Measurements from ENCODE around the gene HSF2BP. TPM values are rescaled to one million over a fixed set of nuclear protein-coding genes. Genes with fewer than 3 reads are reported as not detected.
"Not testable (repeated sequence)": the region's sequence is repeated elsewhere in the genome, so short reads cannot be mapped to it uniquely, and the experiment has no call there.

Gene HSF2BP
- total RNA-seq, 2 experiments from 2014 or later = 0.15 to 0.40 TPM

DNA sequence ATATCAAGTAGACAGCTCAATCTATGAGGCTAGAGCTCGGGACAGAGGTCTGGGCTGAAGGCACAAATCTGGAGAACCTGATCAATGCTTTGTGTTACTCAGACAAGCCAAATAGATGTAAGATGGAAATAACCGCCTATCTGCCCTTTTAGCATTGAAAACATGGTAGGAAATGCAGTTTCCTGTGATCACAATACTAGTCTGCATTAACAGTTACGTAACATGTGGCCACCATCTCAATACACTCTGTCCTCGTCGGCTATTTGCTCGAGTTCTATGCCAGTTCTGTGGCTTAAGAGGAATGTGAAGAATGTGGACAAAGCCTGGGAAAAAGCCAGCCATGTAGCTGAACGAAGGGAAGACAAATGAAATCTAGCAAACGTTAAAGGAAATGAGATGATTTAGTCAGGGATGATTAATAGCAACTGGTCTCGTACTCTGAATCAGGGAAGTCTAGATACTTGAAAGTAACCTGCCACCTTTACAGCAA lies 73.3 kb downstream of the HSF2BP start:
- no peaks in the 10 kb centered on the region for H3K9me3 Mint-ChIP-seq
- H3K4me1 Mint-ChIP-seq = peaks cover 6% of the 10 kb centered on the region
- ChIA-PET CTCF (no interaction called here), POLR2A (no interaction called here)
- H3K36me3 Mint-ChIP-seq (ENCODE audit: low read depth) = no peaks in the 10 kb centered on the region
- no peak overlapping the region for H3K4me3 Mint-ChIP-seq
- no peak overlapping the region for H3K27ac Mint-ChIP-seq
- DNase-seq = no peak
- H3K27me3 Mint-ChIP-seq = peaks cover 8% of the 10 kb centered on the region

DNA sequence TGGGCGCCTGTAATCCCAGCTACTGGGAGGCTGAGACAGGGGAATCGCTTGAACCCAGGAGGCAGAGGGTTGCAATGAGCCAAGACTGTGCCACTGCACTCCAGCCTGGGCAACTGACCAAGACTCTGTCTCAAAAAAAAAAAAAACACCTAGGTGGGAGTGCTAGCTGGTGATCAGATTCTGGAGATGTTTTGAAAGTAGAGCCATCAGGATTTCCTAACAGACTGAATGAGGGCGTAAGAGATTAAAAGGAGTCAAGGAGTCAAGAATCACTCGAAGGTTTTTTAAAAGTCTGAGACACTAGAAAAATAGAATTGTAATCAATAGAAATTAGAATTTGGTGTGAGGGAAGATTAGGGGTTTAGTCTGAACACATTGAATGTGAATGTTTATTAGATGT lies 73.8 kb downstream of the HSF2BP start:
- Mint-ChIP-seq H3K4me1 (peaks cover 6% of the 10 kb centered on the region), H3K4me3 (no peak overlapping the region), H3K27ac (no peak overlapping the region), H3K9me3 (no peaks in the 10 kb centered on the region), H3K27me3 (peaks cover 9% of the 10 kb centered on the region), H3K36me3 (ENCODE audit: low read depth) (no peaks in the 10 kb centered on the region)
- no peak for DNase-seq
- POLR2A ChIA-PET = no interaction called here
- CTCF ChIA-PET = no interaction called here

DNA sequence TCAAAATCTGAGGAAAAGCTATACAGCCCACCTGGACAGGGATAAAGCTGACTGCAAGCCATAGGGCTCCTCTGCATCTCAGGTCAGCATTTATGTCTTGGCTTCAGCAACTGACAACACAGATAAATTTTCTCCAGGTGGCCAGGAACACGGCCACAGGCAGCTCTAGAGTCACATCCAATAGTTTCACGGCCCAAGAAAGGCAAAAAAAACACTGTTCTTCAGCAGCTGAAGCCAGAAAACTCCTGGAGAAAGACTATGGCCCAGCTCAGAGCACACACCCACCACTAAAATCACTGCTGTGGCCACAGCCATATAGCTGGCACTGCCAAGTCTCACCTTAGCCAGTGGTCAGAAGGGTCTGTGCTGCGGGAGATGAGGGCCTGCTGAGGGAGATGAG lies 77.8 kb downstream of the HSF2BP start:
- no peaks in the 10 kb centered on the region for H3K36me3 Mint-ChIP-seq (ENCODE audit: low read depth)
- H3K4me1 Mint-ChIP-seq = peaks cover 6% of the 10 kb centered on the region
- CTCF ChIA-PET = no interaction called here
- H3K9me3 Mint-ChIP-seq = no peaks in the 10 kb centered on the region
- no peak overlapping the region for H3K27ac Mint-ChIP-seq
- POLR2A ChIA-PET = no interaction called here
- peaks cover 23% of the 10 kb centered on the region for H3K27me3 Mint-ChIP-seq
- no peak for DNase-seq
- H3K4me3 Mint-ChIP-seq = no peak overlapping the region

DNA sequence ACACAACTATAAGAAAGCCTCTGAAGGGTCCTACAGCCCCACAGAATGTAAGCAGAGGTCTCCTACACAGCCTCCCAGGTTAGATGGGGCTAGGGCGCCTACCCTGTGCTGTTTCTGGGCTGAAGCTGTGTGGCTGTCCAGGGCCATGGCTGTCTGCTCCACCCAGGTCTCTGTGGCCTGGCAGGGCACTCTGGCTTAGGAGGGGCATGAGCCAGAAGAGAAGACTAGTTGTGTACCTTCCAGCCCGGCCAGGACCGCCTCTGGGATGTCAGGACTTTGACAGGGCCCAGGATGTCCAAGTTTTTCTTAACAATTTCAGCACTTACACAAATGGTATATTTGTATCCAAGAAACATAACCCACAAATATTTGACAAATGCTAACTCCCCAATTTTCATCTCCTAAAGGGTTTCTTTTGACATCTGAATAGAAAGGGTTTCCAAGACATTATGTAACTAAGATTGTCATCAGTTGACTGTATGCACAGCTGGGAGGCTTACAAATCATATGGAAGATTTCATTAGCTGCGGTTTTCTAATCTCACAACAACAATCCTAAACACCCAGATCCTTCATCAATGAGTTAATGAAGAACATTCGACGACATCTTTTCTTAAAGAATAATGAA lies 80.5 kb downstream of the HSF2BP start:
- H3K36me3 Mint-ChIP-seq (ENCODE audit: low read depth) = no peaks in the 10 kb centered on the region
- no peaks in the 10 kb centered on the region for H3K4me1 Mint-ChIP-seq

DNA sequence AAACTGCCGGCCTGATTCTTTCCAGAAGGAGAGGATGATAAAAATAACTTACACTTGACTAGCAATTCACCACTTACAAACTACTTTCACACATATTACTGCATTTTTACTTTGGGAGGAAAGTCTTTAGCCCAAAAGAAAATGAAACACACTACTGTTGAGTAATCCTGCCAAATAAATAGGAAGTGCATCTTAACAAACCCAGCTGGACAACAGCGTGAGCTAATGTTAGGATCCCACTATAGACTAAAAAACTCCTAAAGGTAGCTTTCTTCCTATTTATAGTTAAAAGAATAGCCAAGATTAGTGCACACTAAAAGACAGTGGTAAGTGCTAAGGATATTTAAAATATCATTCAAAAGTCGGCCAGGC lies 83.8 kb downstream of the HSF2BP start:
- no peak for DNase-seq
- ChIA-PET POLR2A (no interaction called here), CTCF (no interaction called here)
- Mint-ChIP-seq H3K36me3 (ENCODE audit: low read depth) (no peaks in the 10 kb centered on the region), H3K4me1 (no peaks in the 10 kb centered on the region), H3K4me3 (no peak overlapping the region), H3K27me3 (peaks cover 27% of the 10 kb centered on the region), H3K9me3 (no peaks in the 10 kb centered on the region), H3K27ac (no peak overlapping the region)

More for the DNA sequence above, 80.5 kb downstream of the HSF2BP start:
- H3K9me3 Mint-ChIP-seq = no peaks in the 10 kb centered on the region
- ChIA-PET POLR2A (no interaction called here), CTCF (no interaction called here)
- no peak overlapping the region for H3K27ac Mint-ChIP-seq
- peaks cover 25% of the 10 kb centered on the region for H3K27me3 Mint-ChIP-seq
- no peak overlapping the region for H3K4me3 Mint-ChIP-seq
- no peak for DNase-seq

DNA sequence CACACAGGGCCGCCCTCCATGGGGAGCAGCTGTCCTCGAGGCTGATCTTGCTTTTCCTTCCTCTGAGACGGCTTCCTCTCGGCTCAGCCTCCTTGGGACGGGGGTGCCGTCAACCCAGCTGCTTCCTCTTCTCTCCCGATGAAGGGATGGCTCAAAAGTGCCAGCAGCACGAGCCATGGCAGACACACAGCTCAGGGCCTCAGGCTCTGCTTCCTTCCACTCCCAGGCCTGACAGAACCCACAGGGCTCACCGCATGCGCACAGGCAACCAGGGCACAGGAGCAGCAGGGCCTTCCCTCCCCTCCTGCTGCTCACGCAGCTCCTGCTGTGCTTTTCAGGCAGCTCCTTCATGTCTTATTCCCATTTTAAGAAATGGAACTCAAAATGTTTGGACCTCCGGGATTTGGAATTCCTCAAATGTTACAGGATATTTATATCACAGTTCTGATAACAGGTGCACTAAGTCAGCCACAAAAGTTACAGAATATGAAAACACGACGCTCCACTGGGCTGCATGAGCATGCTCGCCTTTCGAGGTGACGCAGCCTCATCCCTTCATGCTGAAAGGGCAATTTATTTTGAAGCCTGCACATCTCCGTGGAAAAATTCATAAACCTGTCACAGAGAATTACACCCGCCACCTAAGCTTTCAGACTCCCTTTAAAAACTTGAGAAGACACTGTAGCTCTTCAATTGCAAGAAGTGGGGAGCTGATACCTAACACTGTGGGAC lies 84.4 kb downstream of the HSF2BP start:
- Mint-ChIP-seq H3K4me1 (no peaks in the 10 kb centered on the region), H3K36me3 (ENCODE audit: low read depth) (no peaks in the 10 kb centered on the region), H3K4me3 (no peak overlapping the region), H3K27me3 (peaks cover 22% of the 10 kb centered on the region), H3K27ac (no peak overlapping the region), H3K9me3 (no peaks in the 10 kb centered on the region)
- ChIA-PET CTCF (no interaction called here), POLR2A (no interaction called here)
- DNase-seq = no peak

DNA sequence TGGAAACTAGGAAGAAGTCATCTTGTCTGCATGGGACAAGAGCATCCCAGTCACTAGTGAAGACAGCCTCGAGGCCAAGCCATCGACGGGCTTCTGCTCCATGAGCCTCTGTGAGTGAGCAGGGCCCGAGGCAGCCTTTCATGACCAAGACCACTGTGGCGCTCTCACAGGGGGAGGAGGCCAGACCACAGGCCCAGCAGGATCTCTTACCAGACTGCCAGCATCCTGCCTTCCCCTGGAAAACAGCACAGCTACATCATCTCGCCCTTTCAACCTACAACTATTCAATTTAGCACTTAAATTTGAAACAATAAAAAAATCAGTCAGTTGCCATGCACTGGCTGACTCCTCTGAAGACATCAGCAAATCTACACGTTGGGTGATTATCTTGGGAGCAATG lies 85.4 kb downstream of the HSF2BP start:
- ChIA-PET CTCF (no interaction called here), POLR2A (no interaction called here)
- Mint-ChIP-seq H3K4me1 (no peaks in the 10 kb centered on the region), H3K9me3 (no peaks in the 10 kb centered on the region), H3K4me3 (no peak overlapping the region), H3K27ac (no peak overlapping the region), H3K27me3 (peaks cover 19% of the 10 kb centered on the region), H3K36me3 (ENCODE audit: low read depth) (no peaks in the 10 kb centered on the region)
- DNase-seq = no peak

DNA sequence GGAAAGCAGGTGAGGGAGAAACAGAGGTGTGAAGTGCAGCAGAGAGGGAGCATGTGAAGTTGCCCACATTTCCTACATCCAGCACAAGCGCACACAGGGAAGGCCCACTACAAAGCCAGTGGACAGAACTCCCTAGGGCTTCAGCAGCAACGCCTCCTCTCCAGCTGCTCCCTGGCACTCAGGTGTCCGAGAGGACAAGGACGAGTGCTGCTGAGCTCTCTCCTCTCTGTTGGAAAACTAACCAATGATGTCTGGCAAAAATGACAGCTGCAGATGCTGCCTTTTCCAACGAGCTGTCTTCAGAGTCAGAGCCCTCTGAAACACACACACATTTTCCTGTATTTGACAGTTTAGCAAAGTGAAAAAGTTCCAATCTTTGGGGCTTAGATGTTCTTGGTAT lies 86.8 kb downstream of the HSF2BP start:
- H3K9me3 Mint-ChIP-seq = no peaks in the 10 kb centered on the region
- POLR2A ChIA-PET = no interaction called here

DNA sequence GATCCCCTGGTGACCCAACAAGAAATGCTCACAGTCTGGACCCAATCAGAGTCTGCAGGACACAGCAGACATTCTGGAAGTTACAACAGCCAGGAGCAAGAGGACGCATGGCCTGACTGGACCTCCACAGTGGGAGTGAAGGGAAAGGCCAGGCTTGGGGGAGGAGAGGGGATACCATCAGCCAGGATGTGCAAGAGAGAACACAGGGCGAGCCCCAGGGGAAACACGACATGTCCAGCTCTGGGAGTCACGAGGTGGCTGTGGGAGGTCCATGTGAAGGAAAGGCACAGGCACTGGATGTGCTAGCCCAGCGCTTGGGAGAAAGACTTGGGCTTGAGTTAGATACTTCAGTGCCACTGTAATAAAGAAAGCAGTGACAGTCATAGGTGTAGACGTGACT lies 87.3 kb downstream of the HSF2BP start:
- no peak overlapping the region for H3K4me3 Mint-ChIP-seq
- CTCF ChIA-PET = no interaction called here
- DNase-seq = no peak
- peaks cover 11% of the 10 kb centered on the region for H3K27me3 Mint-ChIP-seq
- H3K9me3 Mint-ChIP-seq = no peaks in the 10 kb centered on the region
- no peaks in the 10 kb centered on the region for H3K4me1 Mint-ChIP-seq
- no peak overlapping the region for H3K27ac Mint-ChIP-seq
- no peaks in the 10 kb centered on the region for H3K36me3 Mint-ChIP-seq (ENCODE audit: low read depth)
- POLR2A ChIA-PET = no interaction called here

More for the DNA sequence above, 86.8 kb downstream of the HSF2BP start:
- H3K4me3 Mint-ChIP-seq = no peak overlapping the region
- DNase-seq = no peak
- CTCF ChIA-PET = no interaction called here
- H3K27me3 Mint-ChIP-seq = peaks cover 11% of the 10 kb centered on the region
- no peak overlapping the region for H3K27ac Mint-ChIP-seq
- H3K4me1 Mint-ChIP-seq = no peaks in the 10 kb centered on the region
- no peaks in the 10 kb centered on the region for H3K36me3 Mint-ChIP-seq (ENCODE audit: low read depth)

DNA sequence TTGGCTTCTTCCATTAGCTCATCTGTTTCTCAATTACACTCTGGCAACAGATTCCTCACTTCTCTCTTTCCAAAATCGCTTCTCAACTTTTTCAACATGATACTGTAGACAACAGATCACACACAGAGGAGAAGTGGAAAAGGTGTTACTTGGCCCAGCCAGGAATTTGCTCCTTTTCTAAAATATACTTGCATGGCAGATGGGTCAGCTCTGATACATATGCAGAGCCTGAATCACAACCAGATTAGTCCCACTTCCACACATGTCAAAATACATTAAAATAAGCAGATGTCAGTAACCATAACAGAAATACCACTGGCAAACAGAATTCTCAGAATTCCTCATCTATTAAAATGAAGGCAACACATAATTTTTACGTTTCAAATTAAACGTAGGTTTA lies 89.1 kb downstream of the HSF2BP start:
- POLR2A ChIA-PET; CTCF ChIA-PET; H3K4me3 Mint-ChIP-seq; H3K4me1 Mint-ChIP-seq; H3K27me3 Mint-ChIP-seq; DNase-seq; H3K9me3 Mint-ChIP-seq; H3K36me3 Mint-ChIP-seq (ENCODE audit: low read depth); H3K27ac Mint-ChIP-seq: not testable (repeated sequence)

DNA sequence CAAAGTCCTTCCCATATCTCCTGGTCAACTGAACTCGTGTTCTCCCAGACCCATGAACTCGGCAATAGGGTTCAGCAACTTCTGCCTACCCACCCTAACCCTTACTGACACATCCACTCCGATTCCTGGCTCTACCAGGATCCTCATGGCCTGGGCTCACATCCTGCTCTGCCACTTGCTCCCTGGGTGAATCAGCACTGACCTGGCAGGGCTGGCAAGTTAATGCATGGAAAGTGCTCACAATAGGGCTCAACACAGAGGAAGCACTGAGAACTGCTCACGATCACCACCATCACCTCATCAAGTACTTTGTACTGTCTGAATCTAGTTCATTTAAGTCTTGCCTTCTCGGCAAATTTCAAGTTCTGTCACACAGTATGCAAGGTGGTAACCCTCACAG lies 96.8 kb downstream of the HSF2BP start:
- H3K9me3 Mint-ChIP-seq; CTCF ChIA-PET; H3K4me3 Mint-ChIP-seq; H3K27ac Mint-ChIP-seq; H3K4me1 Mint-ChIP-seq; H3K36me3 Mint-ChIP-seq (ENCODE audit: low read depth); DNase-seq; POLR2A ChIA-PET; H3K27me3 Mint-ChIP-seq: not testable (repeated sequence)

DNA sequence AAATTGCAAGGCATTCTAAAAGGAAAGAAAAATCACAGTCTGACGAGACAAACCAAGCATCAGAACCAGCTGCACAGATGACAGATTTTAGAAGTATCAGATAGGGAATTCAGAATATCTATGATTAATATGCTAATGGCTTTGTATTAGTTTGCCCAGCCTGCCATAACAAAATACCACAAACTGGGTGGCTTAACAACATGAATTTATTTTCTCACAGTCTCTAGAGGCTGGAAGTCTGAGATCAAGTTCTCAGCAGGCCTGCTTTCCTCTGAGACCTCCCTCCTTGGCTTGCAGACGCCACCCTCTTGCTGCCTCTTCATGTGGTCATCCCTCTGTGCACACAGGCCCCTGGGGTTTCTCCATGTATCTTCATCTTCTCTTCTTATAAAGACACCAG lies 118.7 kb downstream of the HSF2BP start:
- H3K9me3 Mint-ChIP-seq; POLR2A ChIA-PET; H3K4me1 Mint-ChIP-seq; H3K36me3 Mint-ChIP-seq (ENCODE audit: low read depth); H3K27ac Mint-ChIP-seq; H3K27me3 Mint-ChIP-seq; DNase-seq; CTCF ChIA-PET; H3K4me3 Mint-ChIP-seq: not testable (repeated sequence)

DNA sequence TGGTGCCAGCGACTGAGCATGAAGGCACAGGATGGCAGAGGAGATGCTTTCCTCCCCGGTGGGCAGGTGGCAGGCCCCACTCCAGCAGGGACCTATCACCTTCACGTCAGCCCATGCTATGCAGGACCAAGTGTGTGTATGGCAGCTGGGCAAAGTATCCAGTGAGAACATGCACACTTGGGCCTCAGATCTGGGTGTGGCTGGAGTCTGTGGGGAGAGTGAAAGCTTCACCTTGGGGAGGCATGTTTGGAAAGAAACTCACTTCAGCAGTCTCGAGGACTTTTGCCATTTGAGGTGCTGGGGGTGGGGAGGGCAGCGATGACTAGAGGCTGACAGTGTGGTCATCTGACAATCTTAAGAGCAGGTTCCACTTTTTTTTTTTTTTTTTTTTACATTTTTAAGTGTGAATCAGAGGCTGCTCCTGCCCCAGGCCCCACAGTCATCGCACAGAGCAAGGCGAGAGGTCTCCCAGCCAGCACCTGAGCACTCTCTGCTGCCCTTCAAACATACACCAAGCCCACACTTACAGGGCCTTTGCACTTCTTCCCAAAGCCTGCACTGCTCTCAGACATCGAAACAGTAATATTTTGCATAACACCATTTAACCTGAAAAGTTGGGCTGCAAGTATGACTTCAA lies 136.7 kb downstream of the HSF2BP start:
- H3K9me3 Mint-ChIP-seq; H3K4me1 Mint-ChIP-seq; H3K36me3 Mint-ChIP-seq (ENCODE audit: low read depth); H3K27me3 Mint-ChIP-seq; POLR2A ChIA-PET; DNase-seq; H3K4me3 Mint-ChIP-seq; H3K27ac Mint-ChIP-seq; CTCF ChIA-PET: not testable (repeated sequence)

DNA sequence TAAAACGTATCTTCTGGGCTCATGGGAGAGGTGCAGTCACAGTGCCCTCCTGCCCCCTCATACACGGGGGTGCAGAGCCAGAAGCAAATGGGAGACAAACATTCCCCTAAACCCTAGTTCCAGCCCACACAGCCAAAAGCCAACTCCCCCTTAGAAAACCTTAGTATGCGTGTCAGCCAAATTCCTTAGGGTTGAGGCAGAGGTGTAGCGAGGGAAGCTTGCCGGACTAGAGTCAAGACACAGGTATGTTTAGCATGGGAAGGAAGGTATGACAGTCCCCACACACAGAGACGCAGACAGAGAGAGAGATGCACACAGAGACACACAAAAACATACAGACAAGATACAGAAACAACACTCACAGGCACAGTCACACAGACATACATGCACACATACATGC lies 141.6 kb downstream of the HSF2BP start:
- CTCF ChIA-PET; H3K27ac Mint-ChIP-seq; H3K9me3 Mint-ChIP-seq; H3K4me1 Mint-ChIP-seq; DNase-seq; H3K27me3 Mint-ChIP-seq; POLR2A ChIA-PET; H3K4me3 Mint-ChIP-seq; H3K36me3 Mint-ChIP-seq (ENCODE audit: low read depth): not testable (repeated sequence)
